IMR-90 (cell line): ENCODE results near the gene C21orf58. TPM values are rescaled to one million over a fixed set of nuclear protein-coding genes. Genes with fewer than 3 reads are reported as not detected.

Experiments used
- ATAC-seq: fragments of 200-7000 bp; cut with Tn5 transposase; 2 replicates; pipeline ENCODE4 v1.9.1; 2020; ENCODE audit warnings: low read depth, mild to moderate bottlenecking, moderate library complexity
- BruUV-seq: library from RNA; stranded (reverse); fragments of 400-500 nt; replicated peaks from 2 replicates; lab custom pipeline; 2021; lab: Mats Ljungman, UMichigan
- CTCF ChIA-PET: fragments of 300-600 bp; formaldehyde crosslinking; extraction: SDS; loops from one replicate; lab custom pipeline; 2021; ENCODE audit warnings: antibody characterized with exemption; lab: Yijun Ruan, JAX
- POLR2A ChIA-PET: fragments of 300-600 bp; sonication (Branson Sonifier 250); formaldehyde crosslinking; loops from one replicate; lab custom pipeline; 2022; ENCODE audit warnings: antibody characterized with exemption; ENCODE audit not compliant: unreplicated experiment; lab: Charles Lee
- DNase-seq: peaks from one replicate; pipeline ENCODE4 v3.0.0; 2013
- H2AFZ ChIP-seq: replicated peaks from 2 replicates; pipeline ENCODE3; 2013; ENCODE audit warnings: low read length, mild to moderate bottlenecking; ENCODE audit not compliant: poor library complexity
- H2AK5ac ChIP-seq: 2 replicates; pipeline ENCODE4 v1.6.1; 2013; ENCODE audit warnings: low read depth, low read length, inconsistent platforms
- H2AK9ac ChIP-seq: replicated peaks from 2 replicates; pipeline ENCODE3; 2013; ENCODE audit warnings: mild to moderate bottlenecking, low read depth, low read length, moderate library complexity; ENCODE audit not compliant: poor library complexity
- H2BK120ac ChIP-seq: 2 replicates; pipeline ENCODE4 v1.6.1; 2013; ENCODE audit warnings: low read depth, low read length, inconsistent platforms
- H2BK15ac ChIP-seq: 3 replicates; pipeline ENCODE4 v1.6.1; 2013; ENCODE audit warnings: low read depth, low read length, inconsistent platforms
- H2BK20ac ChIP-seq: 2 replicates; pipeline ENCODE4 v1.6.1; 2013; ENCODE audit warnings: low read depth, mild to moderate bottlenecking, inconsistent platforms, low read length, moderate library complexity
- H2BK5ac ChIP-seq: 2 replicates; pipeline ENCODE4 v1.6.1; 2013; ENCODE audit warnings: mild to moderate bottlenecking, low read depth, low read length, inconsistent platforms; ENCODE audit not compliant: poor library complexity, severe bottlenecking
- H3K14ac ChIP-seq: replicated peaks from 2 replicates; pipeline ENCODE4 v1.6.1; 2013; ENCODE audit warnings: low read depth, low read length, inconsistent platforms
- H3K18ac ChIP-seq: 2 replicates; pipeline ENCODE4 v1.6.1; 2013; ENCODE audit warnings: low read depth, low read length, control low read depth
- H3K23ac ChIP-seq: 2 replicates; pipeline ENCODE4 v1.6.1; 2013; ENCODE audit warnings: low read depth, low read length, inconsistent platforms
- H3K27ac ChIP-seq: 2 replicates; pipeline ENCODE4 v1.5.1; 2013; ENCODE audit warnings: mild to moderate bottlenecking, control low read depth, low read length; ENCODE audit not compliant: insufficient read depth
- H3K27me3 ChIP-seq: 2 replicates; pipeline ENCODE4 v1.6.1; 2013; ENCODE audit warnings: low read length; ENCODE audit not compliant: control insufficient read depth, insufficient read depth
- H3K36me3 ChIP-seq: 2 replicates; pipeline ENCODE4 v1.6.1; 2013; ENCODE audit warnings: low read length, mixed read lengths; ENCODE audit not compliant: control insufficient read depth, insufficient read depth
- H3K4ac ChIP-seq: 2 replicates; pipeline ENCODE4 v1.6.1; 2013; ENCODE audit warnings: low read depth, low read length, inconsistent platforms
- H3K4me1 ChIP-seq: 2 replicates; pipeline ENCODE4 v1.6.1; 2013; ENCODE audit warnings: low read length, mixed read lengths; ENCODE audit not compliant: control insufficient read depth, insufficient read depth
- H3K4me2 ChIP-seq: 2 replicates; pipeline ENCODE4 v1.6.1; 2013; ENCODE audit warnings: low read depth, mild to moderate bottlenecking, control low read depth, low read length, moderate library complexity
- H3K4me3 ChIP-seq: 2 replicates; pipeline ENCODE4 v1.5.1; 2013; ENCODE audit warnings: low read depth, mild to moderate bottlenecking, control low read depth, low read length, moderate library complexity; ENCODE audit not compliant: insufficient read depth
- H3K56ac ChIP-seq: 2 replicates; pipeline ENCODE4 v1.6.1; 2013; ENCODE audit warnings: low read length, inconsistent platforms; ENCODE audit not compliant: insufficient read depth; ENCODE audit errors: extremely low read depth
- H3K79me1 ChIP-seq, 2 experiments: 2 replicates each; pipeline ENCODE4 v1.6.1; 2013; ENCODE audit warnings: low read length in 2 of 2, inconsistent platforms in 1 of 2, low read depth in 1 of 2
- H3K9ac ChIP-seq: 2 replicates; pipeline ENCODE4 v1.6.1; 2013; ENCODE audit warnings: low read depth, low read length, control low read depth
- H3K9me1 ChIP-seq: 2 replicates; pipeline ENCODE4 v1.6.1; 2013; ENCODE audit warnings: low read length, inconsistent platforms; ENCODE audit not compliant: insufficient read depth
- H3K9me3 ChIP-seq: 2 replicates; pipeline ENCODE4 v1.6.1; 2013; ENCODE audit warnings: low read length; ENCODE audit not compliant: control insufficient read depth, insufficient read depth
- H4K20me1 ChIP-seq: 2 replicates; pipeline ENCODE4 v1.6.1; 2013; ENCODE audit warnings: low read length, inconsistent platforms; ENCODE audit not compliant: insufficient read depth
- H4K5ac ChIP-seq: 2 replicates; pipeline ENCODE4 v1.6.1; 2013; ENCODE audit warnings: mild to moderate bottlenecking, low read depth, low read length, control low read depth
- H4K8ac ChIP-seq, 2 experiments: 2 replicates each; pipeline ENCODE4 v1.6.1; 2013; ENCODE audit warnings: low read depth in 2 of 2, low read length in 2 of 2, control low read depth in 1 of 2, inconsistent platforms in 1 of 2
- H4K91ac ChIP-seq: 2 replicates; pipeline ENCODE4 v1.6.1; 2013; ENCODE audit warnings: low read depth, low read length, inconsistent platforms; ENCODE audit not compliant: insufficient read depth
- FOS ChIP-seq: fragments of 150-350 bp; IDR thresholded peaks from 2 replicates; pipeline ENCODE4 v1.6.1; 2016; ENCODE audit warnings: low read depth, low read length
- MAFK ChIP-seq: IDR thresholded peaks from 2 replicates; pipeline ENCODE4 v1.6.1; 2012; ENCODE audit warnings: low read depth, low read length, improper control_type of control experiment
- RAD21 ChIP-seq: IDR thresholded peaks from 2 replicates; pipeline ENCODE4 v1.6.1; 2012; ENCODE audit warnings: low read length, improper control_type of control experiment
- WGBS, 2 experiments: methylation state at CpG; one replicate each; pipeline versions ENCODE4 v1.1.5 to v1.1.7; 2013; ENCODE audit warnings: missing lambda C conversion rate in 2 of 2; ENCODE audit not compliant: insufficient read length in 1 of 2; ENCODE audit errors: extremely low coverage in 2 of 2; 5-methylcytosine and 5-hydroxymethylcytosine counted together
- dilution Hi-C: fragments of 300-500 bp; cut with HindIII; formaldehyde crosslinking; loops from one replicate; pipeline ENCODE4 v1.14.3; 2018; ENCODE audit warnings: low sequenced_read_pairs; ENCODE audit not compliant: unreplicated experiment
- in situ Hi-C: fragments of 300-500 bp; cut with MboI; formaldehyde crosslinking; loops from 3 replicates; pipeline ENCODE4 v1.14.3; 2019; ENCODE audit warnings: low sequenced_read_pairs, inconsistent platforms, mixed read lengths
- intact Hi-C: fragments of 100-400 bp; cut with micrococcal nuclease; formaldehyde crosslinking; loops from 2 replicates; pipeline ENCODE4 v1.10.0; 2022
- polyA plus RNA-seq, 3 experiments: library from polyadenylated mRNA; depleted of rRNA; stranded (reverse); fragments of >200 nt; gene quantifications; 2 replicates each; pipeline ENCODE4 v1.2.3, GENCODE V29; 2012; ENCODE audit warnings: low replicate concordance in 1 of 3
- total RNA-seq: library from RNA; depleted of rRNA; stranded (reverse); fragments of >200 nt; gene quantifications from 2 replicates; pipeline ENCODE4 v1.2.3, GENCODE V29; 2012

The C21orf58 gene
- total and polyA plus RNA-seq, 2 of the 4 experiments (the other 2 are of a cell fraction): 2.7 to 6.2 TPM

DNA sequence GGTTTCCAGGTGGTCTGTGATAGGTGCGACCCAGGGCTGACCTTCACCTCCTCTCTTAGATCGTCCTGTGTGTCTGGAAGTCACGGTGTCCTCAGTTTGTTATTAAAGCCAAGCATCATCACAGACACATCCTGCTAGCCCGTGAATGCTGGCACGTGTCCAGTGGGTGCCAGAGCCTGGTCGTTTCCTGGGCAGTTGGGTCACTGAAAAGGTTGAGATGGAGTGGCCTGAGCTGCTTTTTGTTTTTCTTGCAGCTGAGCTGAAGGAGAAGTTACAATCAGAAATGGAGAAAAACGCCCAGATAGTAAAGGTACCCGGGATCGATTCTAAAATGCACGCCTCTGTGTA is 23.5 kb upstream of the C21orf58 start:
- Histone ChIP-seq H3K36me3 (peaks cover 54% of the 10 kb centered on the region), H2BK120ac (no peak overlapping the region), H3K4ac (no peak overlapping the region), H3K9me1 (no peaks in the 10 kb centered on the region), H3K4me2 (no peak overlapping the region), H3K18ac (no peak overlapping the region), H4K8ac (no peak overlapping the region), H3K4me3 (no peak overlapping the region), H4K20me1 (no peaks in the 10 kb centered on the region), H2BK5ac (no peak overlapping the region), H3K9ac (no peak overlapping the region), H3K56ac (no peak overlapping the region), H3K14ac (no peak overlapping the region), H4K5ac (no peak overlapping the region), H3K9me3 (no peaks in the 10 kb centered on the region), H2AFZ (no peak overlapping the region), H2AK9ac (no peak overlapping the region), H2BK15ac (no peak overlapping the region), H2AK5ac (no peak overlapping the region), H3K23ac (no peak overlapping the region), H3K79me1 (peaks cover 13 to 37% of the 10 kb centered on the region in 2 experiments), H2BK20ac (no peak overlapping the region), H4K91ac (no peak overlapping the region), H3K27me3 (no peaks in the 10 kb centered on the region), H3K4me1 (no peaks in the 10 kb centered on the region), H3K27ac (no peak overlapping the region)
- ChIA-PET CTCF (no interaction called here), POLR2A (no interaction called here)
- no TSS peak for BruUV-seq
- no peak for DNase-seq
- TF ChIP-seq RAD21 (no peak), FOS (no peak), MAFK (no peak)
- dilution Hi-C loops: no loop called here
- in situ Hi-C loops: no loop called here
- 100% methylated on average over 1 of the region's 10 CpGs; no CpG with 5 or more reads in 1 of the 2 experiments for WGBS, 2 experiments
- ATAC-seq: no peak
- intact Hi-C loops: no loop called here
